ENCODE measurements around the gene TMEM238L.

DNA sequence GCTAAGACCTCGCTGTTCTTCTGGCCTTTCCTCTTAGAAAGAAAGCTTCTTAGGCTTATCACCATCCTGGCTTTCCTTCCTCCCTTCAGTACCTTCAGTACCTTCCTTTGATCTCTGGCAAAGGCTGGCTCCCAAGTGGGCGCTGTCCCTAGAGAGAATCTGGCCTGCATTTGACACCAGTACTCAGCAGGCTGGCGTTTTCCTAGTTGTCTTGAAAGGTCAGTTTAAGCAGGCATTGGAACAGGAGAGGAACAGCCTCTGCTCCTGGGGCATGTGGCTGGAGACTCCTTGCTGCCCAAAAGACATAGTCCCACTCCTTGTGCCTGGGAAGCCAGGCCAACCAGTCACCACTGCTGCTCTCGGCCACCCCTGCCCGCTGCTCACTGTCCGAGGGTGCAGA lies 34.1 kb downstream of the TMEM238L start:
- TF ChIP-seq, protein P1, sequence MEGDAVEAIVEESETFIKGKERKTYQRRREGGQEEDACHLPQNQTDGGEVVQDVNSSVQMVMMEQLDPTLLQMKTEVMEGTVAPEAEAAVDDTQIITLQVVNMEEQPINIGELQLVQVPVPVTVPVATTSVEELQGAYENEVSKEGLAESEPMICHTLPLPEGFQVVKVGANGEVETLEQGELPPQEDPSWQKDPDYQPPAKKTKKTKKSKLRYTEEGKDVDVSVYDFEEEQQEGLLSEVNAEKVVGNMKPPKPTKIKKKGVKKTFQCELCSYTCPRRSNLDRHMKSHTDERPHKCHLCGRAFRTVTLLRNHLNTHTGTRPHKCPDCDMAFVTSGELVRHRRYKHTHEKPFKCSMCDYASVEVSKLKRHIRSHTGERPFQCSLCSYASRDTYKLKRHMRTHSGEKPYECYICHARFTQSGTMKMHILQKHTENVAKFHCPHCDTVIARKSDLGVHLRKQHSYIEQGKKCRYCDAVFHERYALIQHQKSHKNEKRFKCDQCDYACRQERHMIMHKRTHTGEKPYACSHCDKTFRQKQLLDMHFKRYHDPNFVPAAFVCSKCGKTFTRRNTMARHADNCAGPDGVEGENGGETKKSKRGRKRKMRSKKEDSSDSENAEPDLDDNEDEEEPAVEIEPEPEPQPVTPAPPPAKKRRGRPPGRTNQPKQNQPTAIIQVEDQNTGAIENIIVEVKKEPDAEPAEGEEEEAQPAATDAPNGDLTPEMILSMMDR (IDR thresholded peaks at IDR 0.05): no peak
- TF ChIP-seq POLR2A (IDR thresholded peaks at IDR 0.05): no peak
